ENCODE results near the gene FLNA.

Gene FLNA

DNA sequence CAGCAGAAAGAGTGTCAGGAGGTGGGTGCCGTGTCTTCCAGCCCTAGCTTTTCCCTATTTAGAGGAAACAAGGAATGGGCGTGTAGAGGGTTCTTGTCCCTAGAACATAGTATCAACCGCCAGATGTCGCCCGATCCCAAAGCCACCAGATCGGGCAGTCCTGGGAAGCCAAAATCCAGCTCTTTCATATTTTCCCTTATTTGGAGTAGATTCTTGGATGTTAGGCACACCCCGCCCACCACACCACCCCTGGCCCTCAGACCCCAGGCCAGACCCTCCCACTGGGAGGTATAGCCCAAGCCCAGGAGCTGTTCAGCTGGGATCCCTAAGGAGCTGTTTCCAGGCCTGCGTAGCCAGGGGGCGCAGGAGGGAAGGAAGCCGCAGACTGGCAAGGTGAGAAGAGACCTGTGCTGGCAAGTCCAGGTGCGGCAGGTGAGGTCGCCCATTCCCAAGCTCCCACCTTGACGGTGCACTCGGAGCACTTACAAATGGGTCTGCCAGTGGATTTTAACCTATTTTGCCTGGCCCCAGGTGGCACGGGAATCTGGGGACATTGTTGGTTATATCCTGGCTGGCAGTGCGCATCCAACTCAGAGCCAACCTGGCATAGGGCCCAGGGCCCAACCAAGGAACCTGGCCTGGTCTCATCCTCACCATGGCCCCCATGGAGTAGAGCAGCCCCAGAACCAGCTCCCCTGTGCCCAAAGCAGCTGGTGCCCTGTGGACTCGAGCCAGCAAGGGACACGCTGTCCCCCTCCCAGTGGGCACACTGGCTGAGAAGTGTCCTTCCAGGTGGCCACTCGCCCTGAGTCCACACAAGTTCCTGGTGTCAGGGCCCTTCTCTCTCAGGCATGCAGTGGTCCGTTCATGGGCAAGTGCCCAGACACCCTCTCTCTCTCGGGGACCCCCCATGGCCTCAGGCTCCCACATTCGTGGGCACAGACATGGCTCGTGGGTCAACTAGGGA is 811 bp downstream of the FLNA start:
- peak; percentile 94 for DNase-seq

- DNase-seq, result peak; percentile 79
Measured at GRCh38 chrX:154372612-154373022, 1.8 kb downstream of the FLNA start.

- no peak for DNase-seq
Measured at GRCh38 chrX:154371789-154372300, 2.6 kb downstream of the FLNA start.

DNA sequence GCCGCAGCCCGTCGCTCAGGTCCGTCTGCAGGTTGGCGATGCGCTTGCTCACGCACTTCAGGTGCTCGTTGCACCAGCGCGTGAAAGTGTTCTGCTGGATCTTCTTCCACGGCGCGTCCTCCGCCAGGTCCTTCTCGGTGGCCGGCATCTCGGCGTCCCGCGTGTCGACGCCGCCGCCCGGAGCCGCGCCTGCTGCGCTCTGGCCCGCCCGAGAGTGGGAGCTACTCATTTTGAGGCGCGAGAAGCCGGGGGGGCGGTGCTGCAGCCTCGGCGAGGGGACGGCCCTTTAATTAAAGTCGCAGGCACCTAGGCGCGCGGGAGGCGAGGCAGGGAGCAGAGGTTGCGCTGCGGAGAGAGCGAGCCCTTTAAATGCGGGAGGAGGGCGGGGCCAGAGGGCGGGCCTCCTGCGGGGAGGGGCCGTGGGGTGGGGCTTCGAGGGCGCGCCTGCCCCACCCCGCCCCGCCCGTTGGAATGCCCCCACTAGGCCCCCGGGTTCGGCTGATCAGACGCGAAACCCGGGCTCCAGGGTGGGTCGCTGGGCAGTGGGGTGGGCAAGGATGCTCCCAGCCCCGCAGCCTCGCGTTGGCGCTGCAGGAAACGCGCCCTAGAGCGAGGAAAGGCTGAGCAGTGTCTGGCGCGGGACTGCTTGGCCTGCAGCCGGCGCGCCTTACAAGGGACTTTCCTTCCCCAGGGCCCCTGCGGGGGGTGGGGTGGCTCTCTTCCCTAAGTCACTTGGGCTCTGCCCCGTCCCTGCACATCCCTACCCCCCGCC is 3.2 kb downstream of the FLNA start:
- DNase-seq, result peak; percentile 95

GRCh38 chrX:154370300-154371016 is 4.0 kb downstream of the FLNA start:
- no peak for DNase-seq

- DNase-seq, result peak; percentile 96
Measured at GRCh38 chrX:154369449-154370299, 4.8 kb downstream of the FLNA start.

GRCh38 chrX:154368630-154369448 is 5.6 kb downstream of the FLNA start:
- peak; percentile 91 for DNase-seq

DNA sequence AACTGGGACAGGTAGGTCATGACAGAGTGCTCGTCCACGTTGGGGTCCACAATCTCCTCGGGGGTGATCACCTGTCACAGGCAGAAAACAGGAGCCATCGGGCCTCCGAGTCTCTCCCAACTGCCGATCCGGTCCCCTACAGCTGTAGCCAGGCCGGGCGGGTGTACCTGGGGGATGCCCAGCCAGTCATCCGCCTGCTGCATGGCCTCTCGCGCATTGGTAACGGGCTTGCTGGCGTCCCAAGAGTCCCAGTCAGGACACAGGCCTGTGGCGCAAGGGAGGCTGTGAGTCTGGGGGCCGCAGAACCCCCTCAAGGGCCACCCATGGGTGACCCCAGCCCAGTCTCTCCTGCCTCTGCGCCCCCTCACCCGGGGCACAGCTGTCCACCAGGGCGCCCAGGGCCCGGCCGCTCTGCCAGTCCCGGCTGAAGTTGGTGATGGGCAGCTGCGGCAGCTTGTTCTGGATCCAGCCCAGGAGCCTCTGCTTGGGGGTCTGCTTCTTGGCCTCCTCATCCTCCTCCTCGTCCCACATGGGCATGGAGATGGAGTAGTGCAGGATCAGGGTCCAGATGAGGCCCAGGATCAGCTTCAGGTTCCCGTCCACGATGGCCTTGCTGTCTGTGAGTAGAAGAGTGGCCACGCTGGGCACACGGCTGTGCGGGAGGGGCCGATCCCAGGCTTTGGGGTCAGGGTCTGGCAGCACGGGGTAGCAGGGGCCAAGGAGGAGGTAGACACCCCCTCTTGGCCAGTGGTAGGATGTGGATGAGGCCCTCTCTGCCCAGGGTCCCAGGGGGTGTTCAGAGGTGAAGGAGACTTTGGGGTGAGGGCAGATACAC is 6.7 kb downstream of the FLNA start:
- DNase-seq, result no peak

DNA sequence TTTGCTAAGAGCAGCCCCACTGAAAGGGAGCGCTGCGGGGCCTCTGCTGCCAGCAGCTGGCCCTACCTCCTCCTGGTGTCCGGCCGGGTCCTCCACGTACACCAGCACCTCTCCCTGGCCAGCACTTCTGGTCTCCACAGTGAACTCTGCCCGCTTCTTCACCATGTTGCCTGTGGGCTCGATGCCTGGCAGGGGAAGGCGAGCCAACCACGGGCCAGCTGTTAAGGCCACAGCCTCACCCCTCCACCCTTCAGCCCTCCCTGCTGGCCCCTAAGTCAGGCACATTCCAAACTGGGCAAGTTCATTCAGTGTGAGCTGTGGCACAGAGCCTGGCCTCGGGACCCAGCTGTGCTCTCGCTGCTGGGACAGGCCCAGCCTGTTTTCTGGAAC is 7.8 kb downstream of the FLNA start:
- DNase-seq, result no peak

DNA sequence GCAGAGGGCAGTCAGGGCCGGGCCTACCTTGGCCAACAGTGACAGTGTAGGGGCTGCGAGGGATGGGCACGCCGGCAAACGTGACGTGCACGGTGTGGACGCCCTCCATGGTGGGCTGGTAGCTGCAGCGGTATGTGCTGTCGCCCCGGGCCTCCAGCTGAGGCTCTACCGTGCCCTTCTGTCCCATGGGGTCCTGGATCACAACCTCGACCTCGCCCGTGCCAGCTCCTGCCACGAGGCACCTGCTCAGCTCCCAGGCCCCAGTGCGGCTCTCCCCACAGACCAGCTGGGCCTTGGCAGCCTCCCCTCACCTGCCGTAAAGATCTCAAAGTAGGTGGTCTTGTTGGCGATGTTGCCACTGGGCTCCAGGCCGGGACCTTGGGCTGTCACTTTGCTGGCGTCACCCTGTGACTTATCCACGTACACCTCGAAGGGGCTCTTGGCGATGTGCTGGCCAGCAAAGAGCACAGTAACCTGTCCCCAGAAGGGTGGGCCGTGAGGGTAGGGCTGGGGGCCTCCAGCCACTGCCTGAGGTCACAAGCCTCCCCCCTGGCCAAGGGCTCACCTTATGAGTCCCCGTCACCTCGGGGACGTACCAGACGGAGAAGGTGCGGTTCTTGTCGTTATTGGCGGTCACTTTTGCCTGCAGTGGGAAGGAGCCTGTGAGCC is 8.3 kb downstream of the FLNA start:
- no peak for DNase-seq

DNA sequence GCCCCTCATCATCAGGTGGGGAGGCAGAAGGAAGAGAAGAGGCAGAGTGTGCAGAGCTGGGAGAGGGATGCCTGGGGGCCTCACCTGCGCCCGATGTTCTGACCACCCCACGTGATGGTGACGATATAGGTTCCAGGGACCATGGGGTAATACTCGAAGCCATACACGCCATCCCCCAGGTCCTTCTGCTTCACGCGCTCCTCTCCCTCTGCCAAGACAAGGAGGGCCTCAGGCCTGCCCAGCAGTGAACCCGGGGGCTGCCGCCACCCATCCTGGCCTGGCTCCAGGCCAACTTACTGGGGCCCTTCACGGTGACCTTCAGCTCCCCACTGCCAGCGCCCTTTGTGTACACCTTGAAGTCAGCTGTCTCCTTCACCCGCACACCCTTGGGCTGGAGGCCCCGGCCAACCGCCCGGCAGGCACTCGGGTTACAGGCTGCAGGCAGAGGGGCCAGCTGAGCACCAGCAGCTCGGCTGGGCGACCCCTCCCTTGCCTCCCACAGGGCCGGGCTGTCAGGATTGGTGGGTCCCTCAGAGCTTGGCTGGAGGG is 9.3 kb downstream of the FLNA start:
- no peak for DNase-seq

- no peak for DNase-seq
Measured at GRCh38 chrX:154363706-154364439, 10.6 kb downstream of the FLNA start.

DNA sequence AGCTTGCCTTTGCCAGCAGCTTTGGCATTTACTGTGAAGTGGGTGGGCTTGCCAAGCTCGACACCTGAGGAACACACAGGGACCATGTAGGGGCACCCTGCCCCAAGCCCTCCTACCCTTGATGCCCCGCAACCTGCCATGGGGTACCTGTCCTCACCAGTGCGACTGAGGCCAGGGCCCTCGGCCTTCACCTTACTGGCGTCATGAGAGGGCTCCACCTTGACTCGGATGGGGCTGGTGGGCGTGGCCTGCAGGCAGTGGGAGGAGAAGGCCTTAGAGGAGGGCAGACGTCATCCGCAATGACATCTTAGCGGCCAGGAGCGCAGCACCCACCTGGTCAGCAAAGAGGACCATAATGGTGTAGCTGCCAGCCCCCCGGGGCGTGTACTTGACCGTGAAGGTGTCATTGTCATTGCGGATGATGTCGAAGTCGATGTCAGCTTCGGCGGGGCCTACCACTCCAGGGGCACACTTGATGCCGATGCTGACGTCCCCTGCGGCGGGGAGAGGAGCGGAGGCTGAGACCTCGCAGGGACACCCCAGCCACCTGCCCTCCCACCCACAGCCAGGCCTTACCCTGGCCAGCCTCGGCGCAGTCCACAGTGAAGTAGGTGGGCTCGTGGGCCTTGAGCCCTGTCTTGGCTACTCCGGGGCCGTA is 12.2 kb downstream of the FLNA start:
- no peak for DNase-seq

GRCh38 chrX:154360155-154360713 is 14.2 kb downstream of the FLNA start:
- DNase-seq, result no peak

DNA sequence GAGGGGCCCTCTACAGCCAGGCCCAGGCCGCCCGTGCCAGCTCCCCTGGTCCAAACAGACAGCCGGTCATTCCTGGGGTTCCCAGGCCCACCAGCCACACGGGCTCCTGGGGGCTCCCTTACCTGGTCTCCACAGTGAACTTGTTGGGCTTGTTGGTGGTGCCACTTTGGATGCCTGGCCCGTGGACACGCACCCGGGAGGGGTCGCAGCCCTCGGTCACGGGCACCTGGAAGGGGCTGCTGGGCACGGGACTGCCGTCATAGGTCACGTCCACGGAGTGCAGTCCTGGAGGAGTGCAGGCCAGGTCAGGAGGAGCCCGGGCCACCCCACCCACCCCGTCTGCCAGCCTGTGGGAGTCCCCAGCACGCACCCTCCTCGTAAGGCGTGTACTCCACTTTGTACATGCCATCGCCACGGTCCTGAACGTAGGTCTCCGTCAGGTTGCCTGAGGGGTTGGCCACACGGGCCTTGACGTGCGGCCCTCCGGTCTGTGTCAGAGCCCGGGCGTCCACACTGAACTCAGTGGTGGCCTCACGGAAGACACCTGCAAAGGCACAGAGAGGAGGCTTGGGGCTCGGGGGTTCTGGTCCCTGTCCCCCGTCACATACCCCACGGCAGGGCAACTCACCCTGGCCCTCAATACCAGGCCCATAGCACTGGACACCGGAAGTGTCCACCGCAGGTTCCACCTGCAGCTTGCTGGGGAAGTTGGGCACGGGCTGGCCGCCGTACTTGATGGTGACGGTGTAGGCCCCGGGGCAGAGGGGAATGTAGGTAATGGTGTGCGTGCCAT is 14.9 kb downstream of the FLNA start:
- DNase-seq, result no peak

DNA sequence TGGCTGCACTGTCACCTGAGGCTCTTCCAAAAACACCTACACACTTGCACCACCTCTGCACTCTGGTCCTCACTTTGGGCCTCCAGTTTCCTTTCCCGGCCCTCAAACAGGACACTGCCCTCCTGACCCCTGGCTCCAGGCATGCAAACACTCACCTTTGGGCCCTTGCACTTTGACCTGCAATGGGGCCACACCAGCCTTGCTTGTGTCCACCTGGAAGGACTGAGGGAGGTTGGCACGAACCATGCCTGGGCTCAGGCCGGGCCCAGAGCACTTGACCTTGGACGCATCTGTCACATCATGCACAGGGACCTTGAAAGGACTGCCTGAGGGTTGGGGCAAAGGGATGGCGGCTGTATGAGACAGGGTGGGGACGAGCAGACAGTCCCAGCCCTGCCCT is 15.6 kb downstream of the FLNA start:
- DNase-seq, result no peak

GRCh38 chrX:154358011-154358410 is 16.4 kb downstream of the FLNA start:
- DNase-seq, result no peak

All from fibroblast of skin of scalp (primary cell).